Dedifferentiated amniotic fluid mesenchymal stem cell (primary cell): ENCODE data around the gene MAP1B.
"Not testable (repeated sequence)": the region's sequence is repeated elsewhere in the genome, so short reads cannot be mapped to it uniquely, and the experiment has no call there.

Experiments
- DNase-seq: peaks from one replicate; pipeline ENCODE4 v3.0.0-alpha.2; 2016; ENCODE audit errors: extremely low spot score

MAP1B gene

DNA sequence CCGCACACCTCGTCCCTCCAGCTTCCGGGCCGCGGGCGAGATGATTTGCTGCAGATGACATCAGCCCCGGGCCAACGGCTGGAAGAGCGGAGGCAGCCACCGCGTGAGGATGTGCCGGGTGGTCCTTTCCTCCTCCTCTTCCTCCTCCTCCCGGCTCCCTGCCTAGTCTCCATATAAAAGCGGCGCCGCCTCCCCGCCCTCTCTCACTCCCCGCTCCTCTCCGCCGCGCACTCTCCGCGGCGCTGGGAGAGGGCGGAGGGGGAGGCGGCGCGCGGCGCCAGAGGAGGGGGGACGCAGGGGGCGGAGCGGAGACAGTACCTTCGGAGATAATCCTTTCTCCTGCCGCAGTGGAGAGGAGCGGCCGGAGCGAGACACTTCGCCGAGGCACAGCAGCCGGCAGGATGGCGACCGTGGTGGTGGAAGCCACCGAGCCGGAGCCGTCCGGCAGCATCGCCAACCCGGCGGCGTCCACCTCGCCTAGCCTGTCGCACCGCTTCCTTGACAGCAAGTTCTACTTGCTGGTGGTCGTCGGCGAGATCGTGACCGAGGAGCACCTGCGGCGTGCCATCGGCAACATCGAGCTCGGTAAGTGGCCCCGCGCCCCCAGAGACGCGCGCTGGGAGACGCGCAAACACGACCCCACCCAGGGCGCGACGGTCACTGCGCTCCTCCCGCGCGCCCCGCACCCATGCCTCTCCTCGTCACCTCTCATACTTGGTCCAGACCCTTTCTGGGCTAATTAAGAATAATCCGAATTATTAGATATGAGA is at the start of gene MAP1B:
Gene MAP1B, plus strand, starts transcription at position 345 of the 770 bp plus-strand sequence. Its CDS starts 57 bp downstream, at position 402.
- peak; percentile 64 for DNase-seq

DNA sequence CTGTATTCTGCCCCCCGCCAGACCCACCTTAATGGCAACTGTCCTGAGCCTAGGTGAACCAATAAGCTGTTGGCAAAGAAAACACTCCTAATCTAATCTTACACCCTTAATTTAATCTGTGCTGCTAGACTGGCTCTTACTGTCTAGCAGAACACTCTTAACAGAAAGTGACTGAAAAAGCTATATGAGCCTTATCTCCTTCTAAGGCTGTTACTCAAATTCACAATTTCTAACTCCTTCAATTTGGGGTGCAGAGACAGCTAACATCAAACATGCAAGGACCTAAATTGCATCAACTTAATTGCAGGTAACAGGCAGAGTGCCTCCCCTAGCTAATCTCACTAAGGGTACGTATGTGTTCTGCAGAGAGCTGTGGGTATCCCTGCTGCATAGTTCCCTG is 49.5 kb upstream of the MAP1B start:
- no peak for DNase-seq

DNA sequence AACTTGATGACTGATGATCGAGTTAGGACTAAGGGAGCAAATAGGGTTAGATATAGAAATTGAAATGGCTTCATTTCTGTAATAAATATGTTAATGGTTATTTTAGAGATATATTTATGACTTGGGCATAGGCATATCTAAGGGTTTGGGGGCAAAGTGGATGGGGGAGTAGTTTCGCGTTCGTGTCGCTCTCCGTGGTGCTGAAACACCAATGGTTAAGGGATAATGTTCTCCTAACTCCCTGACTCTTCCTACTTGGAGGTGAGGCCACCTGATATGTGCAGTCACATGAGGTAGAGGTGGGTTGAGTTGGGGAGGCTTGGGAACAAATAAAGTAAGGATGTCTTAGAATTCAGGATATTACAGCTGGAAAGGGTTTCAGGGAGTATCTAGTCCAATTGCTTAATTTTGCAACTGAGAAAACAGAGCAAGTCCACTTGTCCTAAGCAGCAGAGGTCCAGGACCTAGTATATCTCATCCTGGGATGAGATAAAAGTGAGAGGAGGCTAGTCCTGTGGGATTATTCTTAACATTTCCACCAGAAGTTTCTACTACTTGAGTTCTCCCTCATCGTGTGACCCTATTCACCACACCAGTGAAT is 44.0 kb upstream of the MAP1B start:
- DNase-seq, result no peak

- DNase-seq, result no peak
These were observed 42.3 kb upstream of the MAP1B start for GRCh38 chr5:72064801-72065570.

- peak; percentile 38 for DNase-seq
These were observed 41.5 kb upstream of the MAP1B start for GRCh38 chr5:72065751-72066255.

- peak; percentile 93 for DNase-seq
These were observed 40.6 kb upstream of the MAP1B start for GRCh38 chr5:72066705-72067107.

DNA sequence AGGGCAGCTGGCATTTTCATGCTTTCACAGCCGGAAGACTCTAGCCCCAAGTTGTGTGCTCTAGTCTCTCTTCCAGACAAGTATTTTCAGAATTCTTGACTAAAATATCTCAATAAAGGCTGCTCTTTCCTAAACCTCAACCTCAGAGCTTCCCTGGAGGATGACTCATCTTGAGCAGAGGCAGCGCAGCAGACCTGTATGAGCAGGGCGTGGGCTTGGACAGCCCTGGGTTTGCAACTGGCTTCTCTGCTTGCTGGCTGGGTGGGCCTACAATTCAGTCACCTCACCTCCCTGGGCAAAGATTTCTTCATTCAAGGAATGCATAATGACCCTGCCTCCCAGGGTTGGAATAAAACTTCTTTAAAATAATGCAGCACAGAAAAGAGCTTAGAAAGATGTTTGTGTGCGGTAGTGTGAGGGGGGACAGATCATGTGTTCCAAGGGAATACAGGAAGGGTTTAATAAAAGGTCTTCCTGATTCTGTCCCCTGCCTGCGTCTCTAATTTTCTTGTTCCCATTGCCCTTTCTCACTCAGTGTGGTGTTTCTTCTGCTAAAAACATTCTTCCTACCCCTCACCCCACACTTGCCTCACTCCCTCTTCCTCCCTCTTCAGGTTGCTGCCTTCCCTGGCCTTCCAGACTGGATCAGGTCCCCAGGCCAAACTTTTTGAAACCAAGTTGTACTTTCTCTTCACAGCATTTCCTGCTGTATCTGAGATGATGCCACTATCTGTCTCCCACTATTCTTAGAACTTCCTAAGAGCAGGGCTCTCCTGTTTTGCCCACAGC is 39.4 kb upstream of the MAP1B start:
- DNase-seq, result peak; percentile 84

- no peak for DNase-seq
These were observed 36.7 kb upstream of the MAP1B start for GRCh38 chr5:72070529-72070928.

- DNase-seq, result no peak
These were observed 35.4 kb upstream of the MAP1B start for GRCh38 chr5:72071906-72072305.

GRCh38 chr5:72074251-72074650 is 33.0 kb upstream of the MAP1B start:
- no peak for DNase-seq

- DNase-seq, result no peak
These were observed 31.8 kb upstream of the MAP1B start for GRCh38 chr5:72075461-72075860.

DNA sequence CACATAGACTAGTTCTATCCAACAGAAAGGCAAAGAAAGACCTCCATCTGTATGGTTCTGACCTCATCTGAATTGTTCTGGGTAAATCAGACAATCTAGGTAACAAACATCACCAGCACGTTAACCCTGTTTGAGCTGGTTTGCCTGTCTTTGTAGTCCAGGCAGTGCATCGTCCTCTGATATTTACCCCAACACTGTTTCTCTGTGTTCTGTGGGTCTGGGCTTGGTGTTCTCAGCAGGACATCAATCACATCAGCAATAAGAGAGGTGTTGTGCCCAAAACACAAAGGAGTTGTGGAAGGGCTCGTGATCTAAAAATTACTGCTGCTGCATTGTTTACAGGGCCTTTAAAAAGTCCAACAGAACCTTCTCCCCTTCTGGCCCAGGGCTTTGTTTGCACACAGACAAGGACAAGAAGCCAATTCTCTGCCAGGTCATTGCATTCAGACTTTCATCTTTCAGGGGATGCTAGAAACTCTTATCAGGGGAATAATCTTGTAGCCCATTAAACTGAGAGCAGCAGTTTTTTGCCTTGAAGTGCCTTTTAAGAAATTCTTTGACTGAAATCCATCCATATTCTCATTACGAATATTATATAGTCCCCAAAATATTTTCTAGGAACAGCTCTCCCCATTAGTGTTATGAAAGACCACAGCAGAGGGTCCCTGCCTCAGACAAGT is 30.5 kb upstream of the MAP1B start:
- no peak for DNase-seq

- DNase-seq, result no peak
These were observed 29.9 kb upstream of the MAP1B start for GRCh38 chr5:72077390-72077789.

- DNase-seq, result no peak
These were observed 28.0 kb upstream of the MAP1B start for GRCh38 chr5:72079288-72079687.

GRCh38 chr5:72082048-72082447 is 25.2 kb upstream of the MAP1B start:
- no peak for DNase-seq

- DNase-seq, result no peak
These were observed 22.4 kb upstream of the MAP1B start for GRCh38 chr5:72084876-72085275.

DNA sequence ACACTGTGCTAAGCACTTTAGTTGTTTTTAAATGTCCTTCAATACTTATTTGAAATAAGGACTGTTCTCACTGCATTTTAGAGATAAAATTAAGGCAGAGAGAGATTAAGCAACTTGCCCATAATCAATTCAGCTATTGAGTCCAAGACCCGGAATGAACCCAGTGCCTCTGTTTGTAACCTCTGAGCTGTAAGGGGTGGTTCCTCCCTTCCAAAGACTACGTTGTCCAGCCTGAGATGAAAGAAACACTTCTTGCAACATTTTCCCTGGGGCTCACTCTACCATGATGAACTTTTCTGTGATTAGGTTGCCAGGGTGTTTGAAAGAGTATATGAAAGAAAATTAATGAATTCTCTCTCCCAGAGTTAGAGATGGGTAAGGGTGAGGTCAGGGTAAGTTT is 22.0 kb upstream of the MAP1B start:
- DNase-seq, result no peak

GRCh38 chr5:72089713-72090112 is 17.6 kb upstream of the MAP1B start:
- DNase-seq, result not testable (repeated sequence)

DNA sequence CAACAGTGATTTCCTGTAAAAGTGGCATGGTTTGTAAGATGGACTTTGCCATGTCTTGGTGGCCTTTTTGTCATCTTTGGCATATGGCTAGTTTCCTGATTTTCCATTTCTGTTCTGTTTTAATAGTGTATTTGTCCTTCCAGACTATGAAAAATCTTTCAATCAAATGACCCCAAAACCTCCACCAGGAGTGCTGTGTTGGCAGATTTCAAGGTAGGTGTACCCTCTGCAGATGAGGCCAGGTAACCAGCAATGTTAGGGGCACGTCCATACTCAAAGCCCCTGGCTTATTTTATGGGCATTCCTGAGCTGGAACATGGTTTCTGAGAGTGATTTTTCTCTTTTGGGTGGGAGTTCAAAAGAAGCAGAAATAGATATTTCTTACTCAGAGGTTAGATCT is 15.2 kb upstream of the MAP1B start:
- no peak for DNase-seq

DNA sequence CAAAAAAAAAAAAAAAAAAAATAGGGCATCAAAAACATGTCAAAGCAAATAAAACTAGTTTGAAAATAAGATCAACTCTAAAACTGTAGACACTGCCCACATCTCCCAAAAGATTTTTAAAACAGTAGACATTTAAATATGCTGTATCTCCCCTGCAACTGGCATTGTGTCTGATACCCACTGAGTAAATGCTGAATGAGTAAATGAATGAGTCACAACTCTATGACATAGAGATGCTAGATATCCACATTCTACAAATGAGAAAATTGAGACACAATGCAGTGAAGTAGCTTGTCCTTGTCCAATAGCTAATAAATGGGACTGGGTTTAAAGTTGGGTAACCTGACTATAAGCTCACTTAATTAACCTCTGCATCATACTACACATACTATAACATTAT is 14.1 kb upstream of the MAP1B start:
- DNase-seq, result no peak

DNA sequence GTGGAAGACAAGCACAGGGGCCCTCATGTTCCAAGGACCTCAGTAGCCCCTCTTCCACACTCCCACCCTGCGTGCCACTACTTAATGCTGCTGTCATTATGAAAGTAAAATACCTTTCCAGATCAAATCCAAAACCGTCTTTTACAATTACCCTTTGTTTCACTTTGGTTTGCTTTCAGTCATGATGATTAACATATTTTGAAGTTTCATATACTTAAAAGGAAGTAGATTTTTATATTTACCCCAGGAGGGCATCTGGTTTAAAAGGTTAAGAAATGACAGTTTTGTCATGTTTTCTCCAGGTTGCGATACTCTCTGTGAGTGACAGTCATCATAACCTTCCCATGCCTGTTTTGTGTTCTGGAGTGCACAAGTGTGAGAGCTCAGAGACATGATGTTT is 13.5 kb upstream of the MAP1B start:
- no peak for DNase-seq
